Lower lobe of right lung (tissue), 2 donors: ENCODE measurements around the gene TLR9. TPM values are rescaled to one million over a fixed set of nuclear protein-coding genes. Genes with fewer than 3 reads are reported as not detected.

ENCODE experiments used
- ATAC-seq, 2 donors: fragments of 200-7000 bp; cut with Tn5 transposase; one replicate each; pipeline ENCODE4 v1.9.1; 2020 to 2022; ENCODE audit warnings: mild to moderate bottlenecking in 2 of 2, moderate library complexity in 2 of 2
- DNase-seq: peaks from one replicate; pipeline ENCODE4 v3.0.0-alpha.2; 2020
- H3K27ac ChIP-seq: fragments of 200-600 bp; one replicate; pipeline ENCODE4 v1.8.0; 2022
- H3K27me3 ChIP-seq: fragments of 200-600 bp; one replicate; pipeline ENCODE4 v1.8.0; 2022; ENCODE audit warnings: low read depth
- H3K36me3 ChIP-seq: fragments of 200-600 bp; one replicate; pipeline ENCODE4 v1.8.0; 2022; ENCODE audit warnings: mild to moderate bottlenecking
- H3K4me1 ChIP-seq: fragments of 200-600 bp; one replicate; pipeline ENCODE4 v1.8.0; 2022
- H3K4me3 ChIP-seq: fragments of 200-600 bp; one replicate; pipeline ENCODE4 v1.8.0; 2022; ENCODE audit warnings: mild to moderate bottlenecking
- H3K9me3 ChIP-seq: fragments of 200-600 bp; one replicate; pipeline ENCODE4 v1.8.0; 2022
- CTCF ChIP-seq: fragments of 200-600 bp; IDR thresholded peaks from one replicate; pipeline ENCODE4 v1.8.0; 2022; ENCODE audit warnings: antibody characterized with exemption, mild to moderate bottlenecking
- intact Hi-C: fragments of 100-400 bp; cut with DNase I; formaldehyde crosslinking; loops from one replicate; pipeline ENCODE4 v1.11.0; 2022
- total RNA-seq: library from RNA; stranded (reverse); fragmentation: NEBNext Ultra II Directional; extraction: Animal tissue kit (Norgen Biotek cat#: 25700); gene quantifications from one replicate; pipeline ENCODE4 v1.2.1, GENCODE V29; 2021
- donor health status: DM: no; HTN: yes; CAD: no; lungs with severe emphysema.

TLR9 gene
- total RNA-seq, 1 donor from 2014 or later = 1.0 TPM

- Histone ChIP-seq H3K36me3 (peaks cover 39% of the 10 kb centered on the region), H3K27ac (peak overlapping the region; percentile 18), H3K4me1 (peaks cover 10% of the 10 kb centered on the region), H3K9me3 (no peaks in the 10 kb centered on the region), H3K27me3 (no peaks in the 10 kb centered on the region), H3K4me3 (no peak overlapping the region)
- no peak for TF ChIP-seq CTCF
- no peak for DNase-seq
- no peak for ATAC-seq
- intact Hi-C loops = no loop called here
These were observed 878 bp upstream of the TLR9 start for GRCh38 chr3:52226229-52226817.

- ATAC-seq (no peak), DNase-seq (no peak)
- Histone ChIP-seq H3K36me3 (peaks cover 13% of the 10 kb centered on the region), H3K4me1 (peaks cover 30% of the 10 kb centered on the region), H3K9me3 (no peaks in the 10 kb centered on the region), H3K27ac (no peak overlapping the region), H3K27me3 (no peaks in the 10 kb centered on the region), H3K4me3 (no peak overlapping the region)
- TF ChIP-seq CTCF = no peak
- intact Hi-C loops = no loop called here
These were observed 1.7 kb downstream of the TLR9 start for GRCh38 chr3:52223449-52224408.

GRCh38 chr3:52222319-52223221 is 2.9 kb downstream of the TLR9 start:
- Histone ChIP-seq H3K4me1 (peaks cover 41% of the 10 kb centered on the region), H3K36me3 (peaks cover 1% of the 10 kb centered on the region), H3K27ac (no peak overlapping the region), H3K4me3 (no peak overlapping the region), H3K9me3 (no peaks in the 10 kb centered on the region), H3K27me3 (no peaks in the 10 kb centered on the region)
- no peak for TF ChIP-seq CTCF
- DNase-seq = no peak
- no peak for ATAC-seq
- intact Hi-C loops = no loop called here

- Histone ChIP-seq H3K27ac (no peak overlapping the region), H3K27me3 (no peaks in the 10 kb centered on the region), H3K36me3 (no peaks in the 10 kb centered on the region), H3K4me1 (peaks cover 50% of the 10 kb centered on the region), H3K4me3 (peak overlapping the region; percentile 19), H3K9me3 (no peaks in the 10 kb centered on the region)
- TF ChIP-seq CTCF = no peak
- ATAC-seq = no peak
- intact Hi-C loops = no loop called here
- DNase-seq = no peak
These were observed 3.7 kb downstream of the TLR9 start for GRCh38 chr3:52221563-52222318.
